ENCODE measurements around the gene PLK3. TPM values are rescaled to one million over a fixed set of nuclear protein-coding genes. Genes with fewer than 3 reads are reported as not detected.

PLK3 gene
- total and polyA plus RNA-seq, 9 of the 15 experiments (the other 6 are each of a cell fraction or from before 2014, with no cell fraction given): 0.52 to 22.7 (median 11.0) TPM

GRCh38 chr1:44842862-44843655, 42.9 kb downstream of the PLK3 start, which contains the start of gene PTCH2 (continued):
- TF ChIP-seq RREB1 (CRISPR knock-in tag; IDR thresholded peaks at IDR 0.05) (no peak), SRF (CRISPR knock-in tag; IDR thresholded peaks at IDR 0.05) (peak in 1 of 2 experiments; percentile 82; a peak in 2 of 4 replicates), THAP7 (CRISPR knock-in tag; IDR thresholded peaks at IDR 0.05) (0 out of 2 replicates have a peak, but pooled peaks have one; percentile 41), CXXC5 (CRISPR knock-in tag; IDR thresholded peaks at IDR 0.05) (peak; percentile 56), ZBTB40 (IDR thresholded peaks at IDR 0.05) (0 out of 2 replicates have a peak, but pooled peaks have one; percentile 38), ZBTB40 (CRISPR knock-in tag; IDR thresholded peaks at IDR 0.05) (no peak), FIP1L1 (IDR thresholded peaks at IDR 0.05; ENCODE audit: low read depth, low read length, poor library complexity, severe bottlenecking) (peak; percentile 62), HDAC1 (IDR thresholded peaks at IDR 0.05) (peak in 1 of 2 experiments; percentile 70; a peak in 2 of 4 replicates), ZNF263 (CRISPR knock-in tag; IDR thresholded peaks at IDR 0.05; ENCODE audit: borderline replicate concordance) (peak; percentile 80), SAFB (IDR thresholded peaks at IDR 0.05; ENCODE audit: borderline replicate concordance, low read depth, low read length) (peak; percentile 88)
